GM21367 (cell line): Measurements from ENCODE around the gene BFSP2.
A peak's percentile ranks its signal among the peaks of the same experiment; 100 is the strongest.
"Not testable (repeated sequence)": the region's sequence is repeated elsewhere in the genome, so short reads cannot be mapped to it uniquely, and the experiment has no call there.

ENCODE experiments used
- ATAC-seq: cut with Tn5 transposase; IDR thresholded peaks from one replicate; pipeline ENCODE4 v1.9.1; 2021; ENCODE audit not compliant: unreplicated experiment

The BFSP2 gene

DNA sequence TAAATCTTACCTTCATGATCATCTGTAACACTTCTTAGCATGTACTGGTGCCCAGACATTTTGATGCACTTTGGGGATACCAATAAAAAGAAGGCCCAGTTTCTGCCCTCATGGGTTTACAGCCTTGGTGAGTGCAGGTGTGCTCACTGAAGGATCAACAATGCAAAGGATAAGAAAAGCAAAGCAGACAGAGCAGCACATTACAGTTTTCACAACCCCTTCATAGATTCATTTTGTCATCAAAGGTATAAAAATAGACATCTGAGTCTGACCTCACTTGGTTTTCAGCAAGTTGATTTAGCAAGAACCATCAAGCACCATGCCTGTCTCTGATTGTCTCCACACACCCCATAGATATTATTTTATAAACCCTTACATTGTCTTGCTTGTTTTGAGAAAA, 77.6 kb downstream of the BFSP2 start:
- peak; percentile 43 for ATAC-seq

DNA sequence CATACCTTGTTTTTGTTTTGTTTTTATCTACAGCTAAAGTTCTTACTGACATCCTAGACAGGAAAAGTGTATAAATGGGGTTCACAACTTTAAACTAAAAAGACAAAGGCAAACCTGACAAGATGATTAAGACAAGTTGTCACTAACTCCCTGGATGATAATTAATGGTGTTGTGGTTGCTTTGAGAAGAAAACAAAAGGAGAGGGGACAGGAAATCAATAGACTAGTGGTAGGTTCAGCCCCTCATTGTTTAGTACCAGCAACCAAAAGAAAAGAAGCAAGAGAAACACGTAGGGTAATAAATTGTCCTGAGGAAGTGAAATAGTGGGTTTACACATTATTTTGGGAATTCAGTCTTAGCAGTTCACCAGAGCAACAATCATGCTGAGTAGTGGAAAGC, 78.8 kb downstream of the BFSP2 start:
- ATAC-seq = no peak

DNA sequence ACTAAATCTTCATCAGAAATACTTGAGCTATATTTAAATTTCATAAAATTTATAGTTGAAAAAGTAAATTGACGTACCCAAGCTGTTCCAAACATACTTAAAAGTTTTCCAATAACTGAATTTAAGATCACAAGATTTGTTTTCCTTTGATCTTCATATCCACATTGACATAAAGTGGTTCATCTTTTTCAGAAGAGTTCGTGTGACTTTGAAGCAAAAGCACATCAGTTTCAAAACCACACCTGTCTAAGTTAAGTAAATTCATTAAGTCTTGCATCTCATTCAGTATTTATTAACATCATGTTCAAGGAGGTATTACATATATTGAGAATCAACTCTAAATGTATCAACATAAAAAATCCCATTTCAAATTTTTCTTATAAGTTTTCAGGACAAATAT, 79.5 kb downstream of the BFSP2 start:
- ATAC-seq = no peak

DNA sequence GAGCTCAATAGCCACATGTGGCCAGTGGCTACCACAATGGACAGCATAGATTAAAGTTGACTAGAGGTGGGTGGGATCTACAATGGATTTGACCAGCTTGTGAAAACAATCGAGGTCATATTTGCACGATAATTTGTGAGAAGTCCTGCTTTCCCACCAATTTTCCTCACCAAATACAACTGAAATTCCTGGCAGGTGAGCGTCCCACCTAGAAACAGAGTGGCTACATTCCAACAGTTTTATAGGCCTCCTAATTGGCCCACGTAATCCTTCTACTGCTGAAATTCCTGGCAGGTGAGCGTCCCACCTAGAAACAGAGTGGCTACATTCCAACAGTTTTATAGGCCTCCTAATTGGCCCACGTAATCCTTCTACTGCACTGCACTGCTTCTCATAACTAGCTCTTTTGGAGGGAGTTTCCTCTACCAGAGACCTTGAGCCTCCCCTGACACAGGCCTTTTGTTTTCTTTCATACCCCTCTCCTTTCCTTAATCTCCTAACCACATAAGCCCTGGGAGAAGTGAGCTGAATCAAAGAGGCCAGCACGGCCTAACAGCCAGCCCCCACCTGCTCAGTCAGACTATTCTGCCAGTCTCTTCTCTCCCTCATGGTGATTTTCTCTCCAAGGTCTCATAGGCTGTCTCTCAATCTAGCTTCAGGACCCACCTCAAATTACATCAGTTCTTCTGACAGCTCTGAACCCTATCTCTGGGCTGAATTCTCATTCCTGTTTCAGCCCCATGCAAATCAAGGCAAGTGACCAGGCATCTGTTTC, 80.2 kb downstream of the BFSP2 start:
- no peak for ATAC-seq

DNA sequence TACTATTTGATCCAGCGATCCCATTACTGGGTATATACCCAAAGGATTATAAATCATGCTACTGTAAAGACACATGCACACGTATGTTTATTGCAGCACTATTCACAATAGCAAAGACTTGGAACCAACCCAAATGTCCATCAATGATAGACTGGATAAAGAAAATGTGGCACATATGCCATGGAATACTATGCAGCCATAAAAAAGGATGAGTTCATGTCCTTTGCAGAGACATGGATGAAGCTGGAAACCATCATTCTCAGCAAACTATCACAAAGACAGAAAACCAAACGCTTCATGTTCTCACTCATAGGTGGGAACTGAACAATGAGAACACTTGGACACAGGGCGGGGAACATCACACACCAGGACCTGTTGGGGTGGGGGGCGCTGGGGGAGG, 82.6 kb downstream of the BFSP2 start:
- ATAC-seq = not testable (repeated sequence)

DNA sequence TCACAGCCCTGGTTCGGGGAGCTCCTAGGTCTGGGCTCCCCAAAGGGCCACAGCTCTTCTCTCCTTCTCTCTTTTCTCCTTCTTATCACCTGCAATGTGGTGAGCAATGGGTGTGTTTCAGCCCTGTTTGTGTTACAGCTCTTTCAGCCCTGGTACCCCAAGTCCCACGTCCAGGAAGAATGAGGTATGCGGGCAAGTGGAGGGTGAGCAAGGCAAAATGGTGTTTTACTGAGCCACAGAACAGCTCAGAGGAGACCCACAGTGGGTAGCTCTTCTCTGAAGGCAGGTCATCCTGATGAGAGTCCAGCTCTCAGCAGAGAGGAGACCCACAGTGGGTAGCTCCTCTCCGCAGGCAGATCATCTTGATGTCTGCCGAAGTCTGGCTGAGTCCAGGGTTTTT, 86.8 kb downstream of the BFSP2 start:
- no peak for ATAC-seq

DNA sequence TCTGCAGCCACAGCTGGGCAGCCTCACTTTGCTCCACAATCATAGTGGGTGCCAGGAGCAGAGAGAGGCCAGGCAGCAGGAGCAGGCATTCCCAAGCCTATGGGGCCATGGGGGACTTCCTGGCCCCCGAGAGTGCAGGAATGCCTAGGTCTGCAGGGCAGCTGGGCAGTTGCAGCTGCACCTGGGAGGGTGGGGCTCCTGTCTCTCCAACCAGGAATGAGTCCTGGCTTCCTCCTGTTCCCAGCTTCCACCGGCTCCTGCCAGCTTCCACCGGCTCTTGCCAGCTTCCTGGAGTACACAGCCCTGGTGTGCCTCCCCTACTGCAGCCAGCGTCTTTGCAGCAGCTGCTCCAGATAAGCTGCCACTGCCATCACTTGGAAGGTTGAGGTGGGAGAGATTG, 87.3 kb downstream of the BFSP2 start:
- ATAC-seq = no peak

DNA sequence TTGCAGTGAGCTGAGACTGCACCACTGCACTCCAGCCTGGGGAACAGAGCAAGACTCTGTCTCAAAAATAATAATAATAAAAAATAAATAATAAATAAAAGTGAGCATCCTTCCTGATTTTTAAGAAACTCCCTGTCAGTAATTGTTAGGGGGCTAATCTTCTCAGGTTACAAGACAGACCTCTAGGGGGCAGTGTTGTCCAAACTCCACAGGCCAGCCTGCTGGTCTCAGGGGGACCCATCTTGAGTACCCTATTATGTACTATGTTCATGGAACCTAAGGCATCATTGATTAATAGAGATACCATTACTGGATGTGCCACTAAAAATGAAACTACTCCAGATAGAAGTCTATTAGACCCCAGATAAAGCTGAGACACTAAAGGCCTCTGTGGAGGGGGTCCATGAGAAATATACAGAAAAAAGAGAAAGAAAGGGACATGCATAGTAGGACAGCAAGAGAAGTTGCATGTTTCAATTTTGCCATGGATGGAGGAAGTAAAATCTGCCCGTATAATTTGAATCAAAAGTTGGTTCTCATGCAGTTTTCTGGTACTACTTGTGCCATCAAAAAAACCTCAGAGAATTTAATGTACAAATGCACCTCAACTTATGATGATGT, 88.2 kb downstream of the BFSP2 start:
- no peak for ATAC-seq

DNA sequence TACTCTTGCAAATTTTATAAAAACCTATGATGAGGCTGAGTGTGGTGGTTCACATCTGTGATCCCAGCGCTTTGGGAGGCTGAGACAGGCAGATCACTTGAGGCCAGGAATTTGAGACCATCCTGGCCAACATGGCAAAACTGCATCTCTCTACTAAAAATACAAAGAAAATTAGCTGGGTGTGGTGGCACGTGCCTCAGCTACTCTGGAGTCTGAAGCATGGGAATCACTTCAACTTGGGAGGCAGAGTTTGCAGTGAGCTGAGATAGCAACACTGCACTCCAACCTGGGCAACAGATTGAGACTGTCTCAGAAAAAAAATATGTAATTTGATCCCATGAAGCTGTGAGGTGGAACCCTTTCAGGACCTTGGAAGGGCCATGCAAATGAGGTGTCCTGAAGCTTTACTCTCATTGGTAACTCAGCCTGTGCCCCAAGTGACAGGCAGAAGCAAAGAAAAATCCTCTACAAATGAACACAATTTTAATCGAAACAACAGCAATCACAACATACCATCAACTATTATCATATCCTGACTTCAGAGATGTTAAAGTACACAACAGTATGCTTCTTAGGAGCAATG, 89.0 kb downstream of the BFSP2 start:
- ATAC-seq = no peak

DNA sequence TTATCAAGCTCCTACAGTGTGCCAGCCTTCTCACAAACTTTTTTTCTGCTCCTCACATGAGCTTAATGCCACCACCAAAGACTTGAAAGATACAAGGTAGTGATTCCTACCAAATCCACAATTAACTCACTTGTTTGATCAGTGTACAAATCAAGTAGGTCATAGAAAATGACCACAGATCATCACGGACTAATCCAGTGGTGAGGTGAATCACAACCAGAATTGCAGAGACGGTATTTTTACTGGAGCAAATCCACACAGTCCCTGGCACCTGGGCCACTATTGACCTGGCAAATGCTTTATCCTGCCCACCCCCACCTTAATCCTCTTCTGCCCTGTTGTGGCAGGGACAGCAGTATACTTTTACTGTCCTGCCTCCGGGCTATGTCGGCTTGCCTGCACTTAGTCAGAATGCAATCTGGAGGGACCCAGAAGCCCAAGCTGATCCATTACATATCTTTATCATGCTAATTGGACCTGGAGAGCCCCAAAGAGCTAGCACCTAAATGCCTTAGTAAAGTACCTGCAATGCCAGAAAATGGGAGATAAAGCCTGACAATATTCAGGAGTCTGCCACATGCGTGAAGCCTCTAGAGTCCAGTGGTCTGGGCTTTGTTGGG, 89.7 kb downstream of the BFSP2 start:
- ATAC-seq = no peak

DNA sequence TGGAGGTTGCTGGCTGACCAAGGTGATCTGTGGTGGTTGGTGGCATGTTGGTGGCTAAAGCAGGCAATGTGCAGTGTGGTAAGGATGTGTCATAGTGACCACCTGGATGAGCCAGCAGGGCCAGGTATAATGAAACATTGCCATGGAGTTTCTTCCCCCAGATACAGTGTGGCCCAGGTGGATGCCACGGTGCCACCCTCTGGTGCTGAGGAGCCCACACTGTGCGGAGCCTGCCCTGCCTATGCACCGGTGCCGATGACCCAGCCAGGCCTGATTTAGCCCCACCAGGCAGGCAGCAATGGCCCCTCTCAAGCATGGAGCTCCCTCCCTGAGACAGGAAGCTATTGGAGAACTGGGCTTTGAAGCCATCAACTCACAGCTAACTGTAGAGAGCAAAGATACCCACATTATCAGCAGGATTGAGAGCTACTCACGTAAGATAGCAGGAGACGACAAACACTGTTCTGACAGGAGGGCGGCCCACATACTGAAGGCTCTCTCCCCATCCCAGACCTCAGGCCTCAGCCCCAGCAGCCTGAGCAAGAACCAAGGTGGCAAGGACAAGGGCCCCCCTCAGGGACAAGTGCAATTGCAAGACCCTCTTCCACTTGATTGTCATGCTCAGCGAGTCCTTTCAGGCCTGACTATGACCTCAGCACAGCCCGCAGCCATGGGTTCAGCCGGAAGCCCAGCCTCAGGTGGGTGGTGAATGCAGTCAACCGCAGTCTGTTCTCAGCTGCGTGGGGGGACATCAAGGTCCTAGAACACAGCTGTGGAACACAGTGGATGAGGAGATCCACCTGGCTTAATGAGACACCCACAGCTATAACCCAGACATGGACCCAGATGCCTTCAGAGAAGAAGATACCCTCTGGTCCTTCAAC, 90.9 kb downstream of the BFSP2 start:
- ATAC-seq = peak; percentile 83

DNA sequence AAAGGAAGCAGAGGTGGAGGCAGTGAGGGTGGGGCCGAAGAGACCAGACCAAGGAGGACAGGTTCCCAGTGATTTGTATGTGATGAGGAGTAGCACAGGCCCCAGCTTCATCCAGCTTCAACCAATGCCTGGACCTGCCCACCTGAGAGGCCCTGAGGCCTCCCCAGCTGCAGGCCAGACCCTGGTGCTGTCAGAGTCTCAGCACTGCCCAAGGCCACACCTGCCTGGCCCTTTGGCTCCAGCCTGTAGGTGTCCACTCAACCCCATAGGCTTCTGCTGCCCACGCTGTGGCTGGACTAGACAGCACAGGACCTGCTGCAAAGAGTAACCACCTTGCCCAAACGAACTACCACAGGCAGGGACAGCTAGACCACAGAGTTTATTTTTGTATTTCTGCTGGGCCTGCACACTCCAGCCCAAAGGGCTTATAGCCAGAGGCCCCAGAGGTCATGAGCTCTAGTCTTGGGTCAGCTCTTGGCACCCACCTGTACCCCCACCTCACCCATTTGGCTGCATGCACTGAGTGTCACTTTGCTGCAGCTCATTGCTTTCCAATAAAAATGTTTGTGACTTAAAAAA, 91.7 kb downstream of the BFSP2 start:
- ATAC-seq = peak; percentile 9

DNA sequence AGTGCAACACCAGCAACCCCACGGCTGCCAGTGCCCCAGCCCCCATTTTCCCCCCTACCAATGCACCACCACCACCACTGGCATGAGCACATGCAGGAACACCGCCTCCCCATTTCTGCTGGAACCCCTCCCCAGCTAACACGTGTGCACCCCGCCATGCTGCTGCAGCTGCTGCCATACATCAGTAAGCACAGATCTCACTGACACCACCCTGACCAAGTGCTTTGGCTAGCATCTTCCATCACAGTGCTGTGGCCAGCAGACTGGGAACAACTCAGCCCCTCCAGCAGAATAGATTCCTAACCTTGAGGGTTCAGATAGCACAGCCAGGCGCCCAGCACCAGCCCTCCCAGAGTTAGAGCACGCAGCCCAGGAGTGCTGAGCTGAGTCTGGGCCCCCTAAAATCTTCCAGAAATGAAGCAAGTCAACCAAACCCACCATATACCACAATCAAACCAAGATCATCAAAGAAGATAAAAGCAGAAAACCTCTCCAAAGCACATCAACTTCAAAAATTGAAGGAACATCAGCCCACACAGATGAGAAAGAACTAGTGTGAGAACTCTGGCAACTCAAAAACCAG, 92.4 kb downstream of the BFSP2 start:
- ATAC-seq = no peak

DNA sequence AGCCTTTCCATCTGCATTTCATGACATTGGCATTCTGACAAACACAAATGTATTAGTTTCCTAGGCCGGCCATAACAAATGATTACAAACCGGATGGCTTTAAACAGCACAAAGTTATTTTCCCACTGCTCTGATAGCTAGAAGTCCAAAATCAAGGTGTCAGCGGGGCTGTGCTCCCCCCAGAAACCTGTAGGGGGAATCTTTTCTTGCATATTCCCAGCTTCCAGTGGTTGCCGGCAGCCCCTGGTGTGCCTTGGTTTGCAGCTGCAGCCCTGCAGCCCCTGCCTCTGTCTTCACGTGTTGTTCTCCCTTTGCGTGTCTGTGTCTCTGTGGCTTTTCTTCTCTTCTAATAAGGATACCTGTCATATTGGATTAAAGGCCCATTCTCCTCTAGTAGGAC, 94.6 kb downstream of the BFSP2 start:
- ATAC-seq = no peak

DNA sequence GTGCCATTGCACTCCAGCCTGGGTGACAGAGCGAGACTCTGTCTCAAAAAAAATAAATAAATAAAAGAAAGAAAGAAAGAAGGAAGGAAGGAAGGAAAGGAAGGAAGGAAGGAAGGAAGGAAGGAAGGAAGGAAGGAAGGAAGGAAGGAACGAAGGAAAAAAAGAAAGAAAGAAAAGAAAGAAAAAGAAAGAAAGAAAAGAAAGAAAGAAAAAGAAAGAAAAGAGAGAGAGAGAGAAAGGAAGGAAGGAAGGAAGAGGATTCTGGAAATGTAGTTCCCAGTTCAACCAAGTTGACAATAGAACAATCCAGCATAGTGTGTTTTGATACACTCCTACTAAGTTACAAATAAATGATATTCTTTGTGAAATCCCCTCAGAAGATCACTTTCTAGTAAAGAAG, 102.7 kb downstream of the BFSP2 start:
- ATAC-seq = not testable (repeated sequence)

DNA sequence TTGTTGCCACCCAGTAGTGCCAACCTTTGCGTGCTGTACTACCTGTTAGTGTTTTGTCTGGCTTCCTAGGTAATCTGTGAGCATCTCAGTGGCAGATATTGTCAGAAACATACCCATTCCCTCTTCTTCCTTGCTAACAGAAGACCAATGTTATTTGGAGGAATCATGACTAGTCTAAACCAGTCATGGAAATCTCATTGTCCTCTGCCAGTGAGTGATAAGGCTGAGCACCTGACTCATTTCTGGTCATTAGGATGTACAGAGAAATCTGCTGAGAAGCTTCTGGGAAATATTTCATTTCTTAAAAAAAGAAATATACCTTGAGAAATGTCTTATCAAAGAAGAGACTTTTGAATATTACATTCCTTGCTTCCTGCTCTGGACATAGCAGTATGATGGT, 103.6 kb downstream of the BFSP2 start:
- no peak for ATAC-seq

DNA sequence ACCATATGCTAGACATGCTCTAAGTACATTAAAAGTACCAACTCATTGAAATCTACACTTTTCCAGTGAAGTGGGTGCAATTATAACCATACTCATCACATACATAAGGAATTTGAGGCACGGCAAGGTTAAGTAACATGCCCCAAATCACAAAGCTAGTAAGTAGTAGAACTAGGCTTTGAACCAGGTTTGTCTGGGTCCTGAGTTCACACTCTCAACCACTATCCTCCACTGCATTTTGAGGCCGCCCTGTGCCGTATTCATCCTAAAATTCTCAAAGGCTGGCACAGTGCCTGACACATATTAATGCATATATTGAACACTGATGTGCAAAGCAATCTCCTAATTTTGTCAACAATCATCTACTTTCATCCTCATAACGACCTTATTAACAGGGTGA, 104.9 kb downstream of the BFSP2 start:
- no peak for ATAC-seq

DNA sequence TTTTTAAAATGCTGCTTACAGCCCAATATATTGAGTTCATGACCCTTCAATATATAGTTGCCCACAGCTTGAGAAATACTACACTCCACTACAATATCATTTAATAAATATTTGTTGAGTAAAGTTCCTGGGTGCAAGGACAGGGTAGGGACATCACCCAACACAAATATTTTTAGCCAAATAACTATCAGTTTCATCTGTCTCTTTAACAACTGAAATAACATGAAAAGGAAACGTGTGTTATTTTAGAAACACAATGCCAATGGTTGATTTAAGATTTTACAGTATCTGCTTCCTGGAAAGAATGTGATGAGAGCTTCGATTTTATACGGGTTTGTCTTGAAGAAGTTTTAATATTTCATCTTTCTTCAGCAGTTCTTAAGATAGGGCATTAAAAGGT, 106.0 kb downstream of the BFSP2 start:
- ATAC-seq = peak; percentile 33

DNA sequence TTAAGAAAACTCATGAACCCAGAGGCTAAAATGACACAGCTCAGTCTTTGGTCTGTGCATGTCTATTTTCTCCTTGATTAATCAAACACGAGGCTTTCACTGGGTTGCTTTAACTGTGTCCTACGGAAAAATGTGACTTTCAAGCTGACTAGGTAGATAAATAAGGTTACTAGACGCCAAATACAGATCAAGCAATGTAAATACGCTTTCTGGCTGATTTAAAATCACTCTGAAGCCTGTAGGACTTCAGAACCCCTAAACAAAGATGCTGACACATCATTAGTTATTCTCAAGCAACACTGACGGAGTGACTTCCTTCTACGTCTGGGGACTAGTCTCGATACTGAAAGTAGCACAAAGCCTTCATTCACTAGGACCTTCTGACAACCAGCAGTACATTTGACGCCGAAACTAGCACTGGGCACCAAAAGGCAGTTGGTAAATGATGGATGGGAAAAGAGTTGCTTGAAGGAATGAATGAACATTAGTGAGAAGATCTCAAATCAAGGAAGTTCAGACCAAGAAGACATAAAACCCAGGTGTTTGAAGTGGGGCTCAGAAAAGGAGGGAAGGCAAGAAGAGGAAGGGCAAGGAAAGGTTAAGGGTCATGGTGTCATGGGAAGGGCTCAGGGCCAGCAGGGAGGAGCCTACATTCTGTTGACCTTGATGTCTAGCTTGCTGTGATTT, 106.5 kb downstream of the BFSP2 start:
- peak; percentile 97 for ATAC-seq

DNA sequence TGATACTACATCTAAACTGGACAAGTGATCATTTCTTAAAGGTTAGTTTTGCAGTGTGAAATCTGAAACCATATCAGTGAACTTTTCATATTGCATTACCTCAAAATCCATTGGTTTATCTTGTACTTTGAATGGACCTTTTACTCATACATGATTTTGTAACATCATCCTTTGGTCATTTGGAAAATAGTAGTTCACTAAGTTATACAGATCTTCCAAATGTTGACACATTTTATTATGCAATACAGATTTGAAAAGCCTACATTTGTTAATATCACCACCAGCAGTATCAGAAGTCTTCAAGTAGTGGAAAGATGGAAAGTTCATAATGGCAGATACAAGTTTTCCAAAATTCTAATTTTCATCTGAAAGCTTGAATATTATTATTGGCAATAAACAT, 109.6 kb downstream of the BFSP2 start:
- ATAC-seq = no peak
